Duodenal mucosa (tissue), 2 donors: ENCODE results near the gene ZEB2.

Source experiments
- H3K27ac ChIP-seq: one replicate; pipeline ENCODE4 v1.7.0; 2013; ENCODE audit warnings: low read depth, low read length
- H3K27me3 ChIP-seq, 2 donors: one replicate each; pipeline ENCODE4 v1.7.0; 2013; ENCODE audit warnings: low read length in 2 of 2, control low read depth in 1 of 2; ENCODE audit not compliant: insufficient read depth in 2 of 2, control insufficient read depth in 1 of 2
- H3K36me3 ChIP-seq, 2 donors: one replicate each; pipeline ENCODE4 v1.7.0; 2013; ENCODE audit warnings: low read length in 2 of 2, control low read depth in 1 of 2; ENCODE audit not compliant: insufficient read depth in 2 of 2, control insufficient read depth in 1 of 2
- H3K4me1 ChIP-seq, 2 donors: one replicate each; pipeline ENCODE4 v1.7.0; 2013; ENCODE audit warnings: low read length in 2 of 2, control low read depth in 1 of 2; ENCODE audit not compliant: insufficient read depth in 2 of 2, control insufficient read depth in 1 of 2
- H3K4me3 ChIP-seq, 2 donors: one replicate each; pipeline ENCODE4 v1.7.0; 2013; ENCODE audit warnings: low read length in 2 of 2, low read depth in 1 of 2
- H3K9ac ChIP-seq, 2 donors: one replicate each; pipeline ENCODE4 v1.7.0; 2013; ENCODE audit warnings: low read length in 2 of 2, low read depth in 1 of 2
- H3K9me3 ChIP-seq, 2 donors: one replicate each; pipeline ENCODE4 v1.7.0; 2013; ENCODE audit warnings: low read length in 2 of 2, control low read depth in 1 of 2; ENCODE audit not compliant: control insufficient read depth in 1 of 2

The ZEB2 gene

DNA sequence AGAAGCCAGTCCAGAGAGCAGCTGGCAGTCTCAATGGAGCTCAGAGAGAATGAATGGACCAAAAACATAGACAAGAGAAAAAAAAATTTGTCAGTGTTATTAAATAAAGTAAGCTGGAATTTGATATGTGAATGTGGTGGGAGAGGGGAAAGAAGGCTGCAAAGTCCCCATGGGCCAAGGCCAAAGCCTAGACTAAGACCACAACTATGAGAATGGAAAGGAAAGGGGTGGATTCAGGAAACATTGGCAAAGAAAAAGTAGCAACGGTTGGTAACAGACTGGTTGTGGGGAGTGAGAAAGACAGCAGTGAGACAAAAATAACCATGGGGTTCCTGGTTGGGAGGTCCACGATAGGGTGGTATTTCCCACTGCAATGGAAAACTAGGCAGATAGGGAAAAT lies 47.0 kb downstream of the ZEB2 start:
- Histone ChIP-seq H3K27me3 (no peaks in the 10 kb centered on the region), H3K9me3 (no peaks in the 10 kb centered on the region), H3K4me1 (peaks cover 3 to 7% of the 10 kb centered on the region in 2 donors), H3K9ac (no peak overlapping the region), H3K27ac (no peak overlapping the region), H3K4me3 (no peak overlapping the region), H3K36me3 (no peaks in the 10 kb centered on the region)

DNA sequence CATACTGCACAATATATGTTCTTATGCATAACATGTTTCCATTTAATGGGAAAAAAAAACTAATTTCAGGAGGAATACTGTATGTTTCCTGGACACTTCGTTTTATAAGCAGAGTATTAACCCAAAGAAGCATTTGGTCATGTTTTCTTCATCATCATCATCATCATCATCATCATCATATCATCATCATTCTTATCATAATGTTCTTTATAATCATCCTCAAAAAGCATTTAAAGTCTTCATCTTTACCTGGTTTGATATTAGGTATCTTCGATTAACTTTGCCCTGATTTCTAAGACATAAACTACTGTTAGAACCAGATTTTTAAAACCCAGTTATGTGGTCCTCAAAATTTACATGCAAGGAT lies 47.9 kb downstream of the ZEB2 start:
- H3K4me1 ChIP-seq = peaks cover 0 to 7% of the 10 kb centered on the region in 2 donors
- no peaks in the 10 kb centered on the region for H3K36me3 ChIP-seq
- no peaks in the 10 kb centered on the region for H3K27me3 ChIP-seq
- H3K9me3 ChIP-seq = no peaks in the 10 kb centered on the region
- no peak overlapping the region for H3K4me3 ChIP-seq
- H3K9ac ChIP-seq = no peak overlapping the region
- H3K27ac ChIP-seq = no peak overlapping the region

DNA sequence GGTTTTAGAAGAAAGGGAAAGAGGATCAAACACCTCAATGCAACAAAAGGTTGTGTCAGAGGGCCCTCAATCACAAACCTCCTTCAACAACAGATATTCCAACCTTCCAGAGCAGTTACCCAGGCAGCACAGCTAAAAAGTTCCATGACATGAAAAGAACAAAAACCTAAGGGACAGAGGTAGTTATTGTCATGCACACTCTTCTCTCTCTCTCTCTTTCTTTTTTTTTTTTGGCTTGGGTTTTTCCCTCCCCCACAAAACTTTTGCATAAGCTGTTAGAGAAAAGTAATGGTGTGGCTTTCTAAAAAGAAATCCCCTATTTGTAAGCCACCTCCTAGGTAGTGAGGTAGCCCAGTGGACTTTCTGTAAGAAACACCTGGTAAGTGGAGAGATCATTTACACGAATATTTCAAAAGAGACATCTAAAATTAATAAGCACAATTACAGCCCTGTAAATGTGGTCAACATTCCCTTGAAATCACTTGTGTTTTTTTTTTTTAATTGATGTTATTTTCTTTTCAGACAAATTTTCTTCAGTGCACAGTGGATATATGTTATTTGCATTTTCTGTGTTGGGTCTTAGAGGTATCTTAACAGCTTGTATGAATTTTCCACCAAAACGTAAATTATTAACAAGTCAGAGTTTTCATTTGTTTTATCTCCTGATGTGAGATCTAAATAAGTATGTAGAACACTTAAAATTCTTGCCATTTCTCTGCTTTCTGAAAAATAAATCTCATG lies 48.4 kb downstream of the ZEB2 start:
- no peaks in the 10 kb centered on the region for H3K27me3 ChIP-seq
- H3K27ac ChIP-seq = no peak overlapping the region
- H3K9ac ChIP-seq = no peak overlapping the region
- H3K36me3 ChIP-seq = no peaks in the 10 kb centered on the region
- H3K9me3 ChIP-seq = no peaks in the 10 kb centered on the region
- peaks cover 0 to 4% of the 10 kb centered on the region in 2 donors for H3K4me1 ChIP-seq
- no peak overlapping the region for H3K4me3 ChIP-seq

DNA sequence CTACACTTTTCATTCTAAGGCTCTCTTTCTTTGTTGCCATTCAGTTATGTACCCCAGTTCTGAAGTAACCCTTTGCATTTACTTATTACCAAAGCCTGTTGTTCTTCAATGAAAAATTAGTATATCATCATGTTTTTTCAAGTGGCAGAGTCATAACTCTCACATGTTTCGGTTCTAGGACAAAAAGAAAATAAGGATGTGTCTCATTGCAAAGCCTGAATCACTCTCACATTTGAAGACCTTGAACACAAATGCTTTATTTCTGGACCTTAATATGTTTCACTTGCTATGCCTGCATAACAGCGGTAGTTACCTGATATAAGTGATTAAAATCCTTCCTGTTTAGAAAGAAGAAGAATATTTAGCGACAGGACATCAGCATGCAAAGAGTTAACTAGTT lies 49.1 kb downstream of the ZEB2 start:
- Histone ChIP-seq H3K9ac (no peak overlapping the region), H3K27me3 (no peaks in the 10 kb centered on the region), H3K27ac (no peak overlapping the region), H3K36me3 (no peaks in the 10 kb centered on the region), H3K4me3 (no peak overlapping the region), H3K4me1 (no peaks in the 10 kb centered on the region), H3K9me3 (no peaks in the 10 kb centered on the region)

DNA sequence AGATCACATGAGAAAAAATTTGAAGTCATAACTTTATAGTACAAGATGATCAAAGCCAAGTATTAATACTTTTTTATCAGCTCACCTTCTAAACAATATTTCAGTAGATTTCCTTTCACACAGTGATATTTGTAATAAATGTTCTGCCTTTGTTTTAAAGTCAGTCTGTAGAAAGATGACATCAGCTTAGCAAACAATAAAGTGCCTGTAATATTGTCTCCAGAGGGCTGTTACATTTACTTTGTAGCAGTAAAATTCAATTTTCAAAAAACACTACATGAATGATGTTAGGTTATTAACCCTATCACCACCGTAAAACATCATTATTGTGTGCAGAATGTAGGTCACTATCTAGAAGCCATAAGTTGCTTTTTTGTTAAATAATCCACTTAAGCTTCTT lies 49.6 kb downstream of the ZEB2 start:
- no peaks in the 10 kb centered on the region for H3K36me3 ChIP-seq
- H3K4me1 ChIP-seq = no peaks in the 10 kb centered on the region
- H3K9me3 ChIP-seq = no peaks in the 10 kb centered on the region
- no peaks in the 10 kb centered on the region for H3K27me3 ChIP-seq
- H3K27ac ChIP-seq = no peak overlapping the region
- H3K9ac ChIP-seq = no peak overlapping the region
- no peak overlapping the region for H3K4me3 ChIP-seq

- no peaks in the 10 kb centered on the region for H3K27me3 ChIP-seq
- no peak overlapping the region for H3K9ac ChIP-seq
- no peak overlapping the region for H3K27ac ChIP-seq
- H3K4me1 ChIP-seq = no peaks in the 10 kb centered on the region
- no peaks in the 10 kb centered on the region for H3K36me3 ChIP-seq
- no peak overlapping the region for H3K4me3 ChIP-seq
- H3K9me3 ChIP-seq = no peaks in the 10 kb centered on the region
Observed at GRCh38 chr2:144469798-144470197, 50.1 kb downstream of the ZEB2 start.

GRCh38 chr2:144468823-144469595 lies 50.9 kb downstream of the ZEB2 start:
- Histone ChIP-seq H3K9me3 (no peaks in the 10 kb centered on the region), H3K9ac (no peak overlapping the region), H3K27ac (no peak overlapping the region), H3K4me3 (no peak overlapping the region), H3K27me3 (no peaks in the 10 kb centered on the region), H3K36me3 (no peaks in the 10 kb centered on the region), H3K4me1 (no peaks in the 10 kb centered on the region)

GRCh38 chr2:144467502-144468137 lies 52.3 kb downstream of the ZEB2 start:
- peak overlapping the region; percentile 5 for H3K27ac ChIP-seq
- H3K4me3 ChIP-seq = no peak overlapping the region
- H3K27me3 ChIP-seq = no peaks in the 10 kb centered on the region
- H3K9ac ChIP-seq = no peak overlapping the region
- H3K9me3 ChIP-seq = no peaks in the 10 kb centered on the region
- H3K36me3 ChIP-seq = no peaks in the 10 kb centered on the region
- H3K4me1 ChIP-seq = no peaks in the 10 kb centered on the region

- no peaks in the 10 kb centered on the region for H3K36me3 ChIP-seq
- H3K4me1 ChIP-seq = no peaks in the 10 kb centered on the region
- no peak overlapping the region for H3K4me3 ChIP-seq
- H3K27ac ChIP-seq = no peak overlapping the region
- H3K27me3 ChIP-seq = no peaks in the 10 kb centered on the region
- no peaks in the 10 kb centered on the region for H3K9me3 ChIP-seq
- no peak overlapping the region for H3K9ac ChIP-seq
Observed at GRCh38 chr2:144466637-144467036, 53.3 kb downstream of the ZEB2 start.

DNA sequence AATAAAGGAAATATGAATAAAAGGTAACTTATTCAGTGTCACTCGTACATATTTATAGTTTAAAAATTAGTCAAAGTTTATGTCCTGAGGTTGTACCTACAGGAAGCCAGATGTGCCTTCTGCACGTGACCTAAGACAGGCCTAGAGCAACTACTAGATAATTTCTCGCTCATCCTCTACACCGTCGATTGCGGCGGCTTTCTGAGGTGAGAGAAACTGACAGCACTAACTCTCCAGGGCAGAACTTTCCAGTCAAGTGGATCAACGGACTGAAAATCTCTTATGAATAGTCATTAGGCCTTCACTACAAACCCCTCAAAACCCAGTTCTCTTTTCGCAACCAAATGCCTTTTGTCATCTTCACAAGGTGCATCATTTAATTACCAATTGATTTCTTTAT lies 54.2 kb downstream of the ZEB2 start:
- no peak overlapping the region for H3K9ac ChIP-seq
- H3K27me3 ChIP-seq = no peaks in the 10 kb centered on the region
- no peak overlapping the region for H3K4me3 ChIP-seq
- H3K9me3 ChIP-seq = no peaks in the 10 kb centered on the region
- no peaks in the 10 kb centered on the region for H3K36me3 ChIP-seq
- no peak overlapping the region for H3K27ac ChIP-seq
- no peaks in the 10 kb centered on the region for H3K4me1 ChIP-seq
